Activated CD4-positive, CD25-positive, alpha-beta regulatory T cell treated with anti-CD3 and anti-CD28 coated beads, Interleukin-2, amount 50 U/mL, for 24 hours (primary cell): ENCODE results near the gene CCDC146.
"Not testable (repeated sequence)": the region's sequence is repeated elsewhere in the genome, so short reads cannot be mapped to it uniquely, and the experiment has no call there.

Experiments used
- ATAC-seq, 2 donors: fragments of 150-1000 bp; cut with Tn5 transposase; one replicate each; pipeline ENCODE4 v1.10.0; 2021; ENCODE audit warnings: mild to moderate bottlenecking in 1 of 2, moderate library complexity in 1 of 2

CCDC146 gene

DNA sequence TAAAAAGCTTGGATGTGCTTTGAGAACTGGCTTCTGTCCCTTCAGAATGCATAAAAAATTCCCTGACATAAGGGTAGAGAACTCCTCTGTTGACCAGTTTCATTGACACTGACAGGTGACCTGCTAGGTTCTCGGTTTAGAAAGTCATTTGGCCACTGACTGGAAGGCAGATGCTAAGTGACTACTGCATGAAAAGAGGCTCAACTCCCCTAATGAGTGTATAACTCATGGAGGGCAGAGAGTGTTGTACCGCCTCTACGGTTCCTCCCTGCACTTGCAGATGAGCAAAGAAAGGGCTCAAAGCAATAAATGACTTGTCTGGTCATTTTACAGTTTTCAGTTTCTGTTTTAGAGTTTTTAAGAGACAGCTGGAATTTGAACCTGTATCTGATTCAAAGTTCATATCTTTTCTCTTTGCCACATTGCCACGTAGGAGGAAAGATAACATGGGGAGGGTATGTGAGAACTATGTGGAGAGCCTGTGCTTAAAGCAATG is 80.1 kb downstream of the CCDC146 start:
- peak; percentile 57 to 71 for ATAC-seq

DNA sequence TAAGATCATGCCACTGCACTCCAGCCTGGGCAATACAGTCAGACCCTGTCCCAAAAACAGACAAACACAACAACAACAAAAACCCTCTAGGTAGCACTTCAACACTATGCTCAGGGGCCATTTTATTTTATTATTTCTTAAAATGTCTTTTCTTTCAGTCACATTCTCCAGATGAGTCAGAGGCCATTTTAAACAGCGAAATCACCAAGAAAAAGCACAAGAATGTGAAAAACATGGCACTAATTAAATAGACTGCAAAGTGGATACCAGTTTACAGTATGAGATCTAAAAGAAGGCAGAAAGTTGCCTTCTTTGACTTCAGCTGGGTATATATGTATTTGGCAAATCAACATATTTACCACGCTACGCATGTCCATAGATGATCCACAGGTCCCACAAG is 83.3 kb downstream of the CCDC146 start:
- no peak for ATAC-seq

DNA sequence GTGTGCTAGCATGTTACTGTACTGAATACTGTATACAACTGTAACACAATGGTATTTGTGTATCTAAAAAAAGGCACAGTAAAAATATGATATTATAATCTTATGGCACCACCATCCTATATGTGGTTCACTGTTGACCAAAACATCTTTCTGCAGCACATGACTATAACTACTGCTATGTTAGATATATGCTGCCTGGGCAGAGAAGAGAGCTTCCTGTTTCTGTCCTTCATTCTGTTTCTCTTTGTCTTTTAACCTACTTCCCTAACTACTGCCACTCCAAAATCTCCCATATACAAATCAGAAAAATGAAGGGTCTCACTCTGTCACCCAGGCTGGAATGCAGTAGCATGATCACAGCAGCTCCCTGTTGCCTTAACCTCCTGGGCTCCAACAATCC is 86.0 kb downstream of the CCDC146 start:
- no peak for ATAC-seq

DNA sequence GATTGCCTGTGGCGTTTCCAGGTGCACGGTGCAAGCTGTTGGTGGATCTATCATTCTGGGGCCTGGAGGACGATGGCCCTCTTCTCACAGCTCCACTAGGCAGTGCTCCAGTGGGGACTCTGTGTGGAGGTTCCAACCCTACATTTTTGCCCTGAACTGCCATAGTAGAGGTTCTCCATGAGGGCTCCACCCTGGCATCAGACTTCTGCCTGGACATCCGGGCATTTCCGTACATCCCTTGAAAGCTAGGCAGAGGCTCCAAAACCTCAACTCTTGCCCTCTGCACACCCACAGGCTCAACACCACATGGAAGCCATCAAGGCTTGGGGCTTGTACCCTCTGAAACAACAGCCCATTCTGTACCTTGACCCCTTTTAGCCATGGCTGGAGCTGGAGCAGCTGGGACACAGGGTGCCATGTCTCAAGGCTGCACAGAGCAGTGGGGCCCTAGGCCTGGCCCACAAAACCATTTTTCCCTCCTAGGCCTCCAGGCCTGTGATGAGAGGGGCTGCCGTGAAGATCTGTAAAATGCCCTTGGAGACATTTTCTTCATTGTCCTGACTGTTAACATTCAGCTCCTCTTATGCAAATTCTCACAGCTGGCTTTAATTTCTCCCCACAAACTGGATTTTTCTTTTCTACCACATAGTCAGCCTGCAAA is 87.2 kb downstream of the CCDC146 start:
- ATAC-seq, result no peak

DNA sequence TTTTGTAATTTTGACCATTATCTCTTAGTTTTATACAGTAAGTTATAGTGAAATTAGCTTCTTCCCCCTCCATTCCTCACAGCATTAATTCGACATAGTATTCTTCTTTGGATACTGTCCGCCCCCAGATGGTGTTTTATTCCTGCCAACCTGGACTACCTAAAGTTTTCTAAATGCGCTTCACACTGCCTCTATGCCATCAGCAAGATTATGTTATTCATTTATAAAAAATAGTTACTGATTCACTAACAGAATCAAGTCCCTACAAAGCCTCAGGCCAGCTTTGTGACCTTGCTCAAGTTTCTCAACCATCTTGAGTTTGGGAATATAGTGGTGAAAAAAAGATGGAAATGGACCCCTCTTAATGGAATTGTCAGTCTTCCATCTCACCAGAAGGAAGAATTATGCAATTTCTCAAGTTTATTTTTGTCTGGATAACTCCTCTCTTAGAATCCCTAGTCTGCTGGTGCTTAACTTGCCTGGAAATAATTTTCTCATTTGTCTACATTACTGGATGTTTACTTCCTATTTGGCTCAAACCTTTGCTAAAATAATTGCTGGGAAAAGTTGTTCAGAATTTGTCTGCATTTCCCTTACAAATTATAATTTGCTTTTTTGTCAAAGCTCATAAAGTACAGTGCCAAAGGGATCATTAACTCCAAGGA is 93.9 kb downstream of the CCDC146 start:
- no peak for ATAC-seq

DNA sequence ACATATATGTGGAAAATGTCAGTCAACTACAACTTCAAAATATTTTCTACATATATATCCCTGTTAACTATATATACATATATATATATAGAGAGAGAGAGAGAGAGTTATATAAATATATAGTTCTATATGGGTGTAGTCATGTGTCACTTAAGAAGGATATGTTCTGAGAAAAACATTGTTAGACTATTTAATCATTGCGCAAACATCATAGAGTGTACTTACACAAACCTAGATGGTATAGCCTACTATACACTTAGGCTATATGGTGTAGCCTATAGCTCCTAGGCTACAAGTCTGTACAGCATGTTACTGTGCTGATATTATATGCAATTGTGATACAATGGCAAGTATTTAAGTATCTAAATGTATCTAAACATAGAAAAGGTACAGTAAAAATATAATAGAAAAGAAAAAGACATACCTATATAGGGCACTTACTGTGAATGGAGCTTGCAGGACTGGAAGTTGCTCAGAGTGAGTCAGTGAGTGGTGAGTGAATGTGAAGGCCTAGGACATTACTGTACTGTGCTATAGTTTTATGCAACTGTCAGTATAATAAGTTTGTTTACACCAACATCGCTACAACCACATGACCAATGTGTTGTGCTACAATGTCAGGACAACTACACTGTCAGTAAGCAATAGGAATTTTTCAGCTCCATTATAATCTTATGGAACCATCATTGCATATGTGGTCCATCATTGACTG is 95.2 kb downstream of the CCDC146 start:
- ATAC-seq, result no peak

DNA sequence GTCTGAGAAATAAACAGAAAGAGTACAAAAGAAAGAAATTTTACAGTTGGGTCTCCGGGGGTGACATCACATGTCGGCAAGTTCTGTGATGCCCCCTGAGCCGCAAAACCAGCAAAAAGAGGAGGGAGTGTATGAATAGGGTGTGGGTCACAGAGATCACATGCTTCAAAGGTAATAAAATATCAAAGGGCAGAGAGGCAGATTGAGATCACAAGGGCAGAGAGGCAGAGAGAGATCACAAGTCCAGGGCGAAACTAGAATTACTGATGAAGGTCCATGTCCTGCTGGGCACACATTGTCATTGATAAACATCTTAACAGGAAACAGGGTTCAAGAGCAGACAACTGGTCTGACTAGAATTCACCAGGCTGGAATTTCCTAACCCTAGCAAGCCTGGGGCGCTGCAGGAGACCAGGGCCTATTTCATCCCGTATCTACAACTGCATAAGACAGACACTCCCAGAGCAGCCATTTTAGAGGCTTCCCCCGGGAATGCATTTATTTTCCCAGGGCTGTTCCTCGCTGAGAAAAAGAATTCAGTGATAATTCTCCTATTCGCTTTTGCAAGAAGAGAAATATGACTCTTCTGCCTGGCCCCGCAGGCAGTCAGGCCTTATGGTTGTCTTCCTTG is 97.4 kb downstream of the CCDC146 start:
- ATAC-seq, result not testable (repeated sequence)

DNA sequence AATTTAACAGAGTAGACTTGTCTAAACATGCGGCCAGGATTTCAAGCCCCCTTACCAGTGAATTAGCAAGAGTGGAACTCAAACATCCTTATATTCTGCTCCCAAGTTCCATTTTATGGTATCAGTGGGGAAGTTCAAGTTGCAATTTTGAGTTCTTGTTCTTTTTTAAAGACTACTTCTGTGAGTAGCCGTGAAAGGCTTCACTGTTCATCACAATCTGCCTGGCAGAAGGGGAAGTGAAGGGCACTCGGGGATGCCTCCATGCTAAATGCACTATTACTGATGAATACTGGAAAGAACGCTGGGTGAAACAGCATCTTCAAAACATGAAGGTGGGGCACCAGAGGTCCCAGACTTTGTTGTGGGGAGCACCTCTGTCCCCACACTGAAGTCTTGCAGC is 99.7 kb downstream of the CCDC146 start:
- no peak for ATAC-seq

DNA sequence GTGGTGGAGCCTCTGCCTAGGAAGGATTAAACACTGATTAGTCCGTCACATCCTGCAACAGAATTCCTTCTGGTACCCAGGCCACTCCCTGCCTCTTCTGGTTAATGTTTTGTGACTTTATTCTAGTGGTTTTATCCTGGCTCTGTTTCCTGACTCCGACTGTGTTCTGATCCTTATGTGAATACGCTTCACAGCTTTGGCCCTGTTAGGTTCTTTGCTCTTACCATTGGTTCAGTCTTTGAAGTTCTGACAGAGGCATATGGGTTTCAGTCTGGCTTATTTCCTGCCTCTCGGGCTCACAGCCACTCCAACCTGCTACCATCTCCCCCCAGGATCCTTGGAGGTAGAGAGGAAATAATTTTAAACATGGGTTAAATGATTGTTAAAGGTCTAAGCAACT is 100.4 kb downstream of the CCDC146 start:
- ATAC-seq, result no peak

DNA sequence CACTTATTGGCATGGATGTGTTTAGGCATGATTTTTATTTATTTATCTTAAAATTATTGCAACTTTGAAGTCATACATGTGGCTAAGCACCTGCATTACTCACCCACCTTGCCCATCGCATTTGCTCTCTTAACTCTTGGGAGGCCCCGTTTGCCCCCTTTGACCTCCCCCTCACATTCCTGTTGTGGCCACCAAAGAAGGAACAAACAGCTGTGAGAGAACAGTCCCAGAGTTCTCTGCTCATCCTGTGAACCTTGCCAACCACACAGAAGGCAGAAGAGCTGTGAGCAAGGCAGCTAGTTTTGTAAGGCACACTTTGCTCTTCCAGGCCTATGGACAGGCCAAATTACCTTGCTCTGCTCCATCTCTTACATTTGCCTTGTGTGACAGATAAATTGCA is 100.8 kb downstream of the CCDC146 start:
- ATAC-seq, result no peak

DNA sequence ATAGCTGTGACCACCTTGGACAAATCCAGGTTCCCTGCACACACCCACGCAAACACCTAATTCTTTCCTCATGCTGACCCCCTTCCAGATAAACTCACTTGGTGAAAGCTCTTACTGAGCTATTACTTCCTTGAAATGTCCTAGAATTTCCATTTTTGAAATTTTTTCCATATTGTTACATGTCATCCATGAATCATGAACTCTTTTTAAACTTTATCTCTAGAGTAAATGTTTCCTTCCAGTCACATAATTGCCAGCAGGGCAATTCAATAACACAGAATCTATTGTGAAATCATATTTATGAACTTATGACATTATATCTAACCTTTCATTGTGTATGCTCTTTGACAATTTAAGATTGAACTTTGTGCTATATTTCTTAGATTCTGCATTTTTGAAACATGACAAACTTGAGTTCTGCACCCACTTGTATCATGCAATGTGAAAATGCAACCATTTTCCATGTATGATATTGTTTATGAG is 104.0 kb downstream of the CCDC146 start:
- no peak for ATAC-seq

DNA sequence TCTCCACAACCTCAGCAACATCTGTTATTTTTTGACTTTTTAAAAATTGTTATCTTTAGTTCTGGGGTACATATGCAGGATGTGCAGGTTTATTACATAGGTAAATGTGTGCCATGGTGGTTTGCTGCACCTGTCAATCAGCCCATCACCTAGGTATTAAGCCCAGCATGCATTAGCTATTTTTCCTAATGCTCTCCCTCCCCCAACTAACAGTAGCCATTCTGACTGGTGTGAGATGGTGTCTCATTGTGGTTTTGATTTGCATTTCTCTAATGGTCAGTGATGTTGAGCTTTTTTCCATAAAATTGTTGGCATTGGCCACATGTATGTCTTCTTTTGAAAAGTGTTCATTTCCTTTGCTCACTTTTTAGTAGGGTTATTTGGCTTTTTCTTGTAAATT is 106.4 kb downstream of the CCDC146 start:
- not testable (repeated sequence) for ATAC-seq

DNA sequence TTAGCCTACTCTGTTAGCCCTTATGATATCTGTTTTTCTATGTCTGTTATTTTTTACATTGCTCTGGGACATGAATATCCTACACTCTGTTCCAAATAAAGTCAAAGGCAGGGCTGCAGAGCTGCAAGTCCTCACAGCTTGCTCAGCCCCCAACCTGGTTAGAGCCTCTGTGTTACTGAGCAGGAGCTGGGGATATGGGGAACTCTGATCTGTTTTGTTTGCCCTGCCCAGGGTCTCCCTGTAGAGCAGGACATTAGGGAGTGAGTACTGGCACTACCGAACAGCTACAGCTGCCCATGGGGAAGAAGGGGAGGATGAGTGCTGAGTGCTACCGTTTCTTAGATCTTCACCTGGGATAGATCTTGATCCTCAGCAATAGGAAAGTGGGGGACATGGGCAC is 110.1 kb downstream of the CCDC146 start:
- ATAC-seq, result no peak

DNA sequence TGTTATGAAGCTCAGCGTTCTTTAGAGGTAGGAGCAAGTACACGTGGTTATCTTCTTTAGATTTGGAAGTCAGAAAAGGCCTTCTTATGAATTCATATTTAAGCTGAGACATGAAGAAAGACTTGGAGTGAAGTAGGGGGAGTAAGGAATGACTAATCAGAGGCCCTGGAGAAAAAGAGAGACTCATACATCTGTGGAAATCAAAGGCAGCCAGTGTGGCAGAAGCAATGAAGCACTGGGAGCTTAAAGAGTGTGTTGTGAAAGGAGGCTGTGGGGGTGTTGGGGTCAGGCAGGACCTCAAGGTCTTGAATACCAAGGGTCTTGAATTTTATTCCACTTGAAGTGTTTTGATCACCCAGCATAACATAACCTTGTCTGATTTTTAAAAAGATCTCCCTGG is 112.9 kb downstream of the CCDC146 start:
- no peak for ATAC-seq

DNA sequence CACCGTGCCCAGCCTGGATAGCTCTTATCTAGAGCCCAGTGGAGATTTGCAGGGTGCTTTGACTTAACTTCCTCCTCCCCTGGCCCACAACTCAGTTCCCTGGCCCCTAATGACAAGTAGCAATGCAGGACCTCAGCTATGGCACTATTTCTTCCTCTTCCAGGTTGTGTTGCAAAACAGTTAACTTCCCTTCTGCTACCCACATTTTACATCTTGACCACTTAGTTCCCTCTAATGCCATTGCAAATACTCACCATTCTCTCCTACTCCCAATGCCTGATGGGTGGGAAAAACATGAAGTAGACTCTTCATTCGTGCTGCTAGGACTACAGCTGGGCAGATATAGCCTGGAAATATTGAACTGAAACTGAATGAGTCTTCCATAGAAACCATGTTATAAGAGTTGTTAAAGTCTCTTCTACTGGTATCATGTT is 116.3 kb downstream of the CCDC146 start:
- no peak for ATAC-seq

DNA sequence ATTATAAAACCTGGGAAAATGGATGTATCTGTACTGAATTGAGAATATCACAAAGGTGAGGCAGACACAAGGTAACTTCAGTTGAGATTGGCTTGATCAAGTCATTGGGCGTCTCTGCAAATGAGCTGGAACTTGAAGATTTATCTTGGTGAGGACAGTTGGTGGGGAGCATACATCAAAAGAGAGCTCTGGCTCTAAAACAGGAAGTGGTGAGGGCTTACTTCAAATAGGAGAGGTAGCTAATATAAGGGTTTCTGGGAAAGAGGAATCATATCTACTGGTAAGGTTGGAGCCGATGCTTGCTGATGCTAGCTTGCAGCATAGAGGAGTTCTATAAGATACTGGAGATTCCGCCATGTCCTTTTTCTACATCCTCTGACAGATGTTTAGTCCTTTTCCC is 117.1 kb downstream of the CCDC146 start:
- ATAC-seq, result no peak

DNA sequence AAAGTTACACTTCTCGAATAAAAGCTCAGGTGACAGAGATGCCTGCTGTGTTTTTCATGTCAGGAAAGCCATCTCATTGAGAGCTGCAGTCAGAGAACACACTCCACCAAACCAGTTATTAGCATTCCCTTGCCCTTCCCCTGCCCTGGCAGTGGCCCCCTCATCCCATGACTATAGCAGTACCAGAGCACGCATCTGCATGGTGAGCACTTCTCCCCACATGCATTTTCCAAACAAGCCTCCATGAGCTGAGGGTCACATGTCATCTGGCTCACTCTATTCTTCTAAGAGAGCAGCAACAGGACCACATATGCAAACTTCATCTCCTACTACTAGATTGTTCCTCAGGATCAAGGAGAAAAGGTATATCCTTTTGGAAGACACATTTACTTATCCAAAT is 119.7 kb downstream of the CCDC146 start:
- no peak for ATAC-seq

DNA sequence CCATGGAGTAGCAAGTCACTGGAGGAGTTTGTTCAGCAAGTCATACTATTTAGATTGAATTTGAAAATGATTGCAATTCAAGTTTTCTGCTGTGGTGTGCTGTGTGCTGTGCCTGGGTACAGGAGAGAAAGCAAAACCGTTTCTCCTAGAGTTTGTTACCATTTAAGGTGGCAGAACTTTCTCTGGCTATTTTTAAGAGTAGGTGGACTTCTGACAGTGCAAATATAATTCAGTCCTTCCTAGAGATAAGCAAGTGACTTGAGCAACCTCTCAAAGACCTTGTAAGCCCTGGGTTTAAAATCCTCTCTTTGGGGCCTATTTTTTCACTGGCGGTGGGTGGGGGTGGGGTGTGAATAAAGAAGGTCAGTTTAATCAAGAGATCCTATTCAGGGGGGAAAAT is 120.1 kb downstream of the CCDC146 start:
- no peak for ATAC-seq

DNA sequence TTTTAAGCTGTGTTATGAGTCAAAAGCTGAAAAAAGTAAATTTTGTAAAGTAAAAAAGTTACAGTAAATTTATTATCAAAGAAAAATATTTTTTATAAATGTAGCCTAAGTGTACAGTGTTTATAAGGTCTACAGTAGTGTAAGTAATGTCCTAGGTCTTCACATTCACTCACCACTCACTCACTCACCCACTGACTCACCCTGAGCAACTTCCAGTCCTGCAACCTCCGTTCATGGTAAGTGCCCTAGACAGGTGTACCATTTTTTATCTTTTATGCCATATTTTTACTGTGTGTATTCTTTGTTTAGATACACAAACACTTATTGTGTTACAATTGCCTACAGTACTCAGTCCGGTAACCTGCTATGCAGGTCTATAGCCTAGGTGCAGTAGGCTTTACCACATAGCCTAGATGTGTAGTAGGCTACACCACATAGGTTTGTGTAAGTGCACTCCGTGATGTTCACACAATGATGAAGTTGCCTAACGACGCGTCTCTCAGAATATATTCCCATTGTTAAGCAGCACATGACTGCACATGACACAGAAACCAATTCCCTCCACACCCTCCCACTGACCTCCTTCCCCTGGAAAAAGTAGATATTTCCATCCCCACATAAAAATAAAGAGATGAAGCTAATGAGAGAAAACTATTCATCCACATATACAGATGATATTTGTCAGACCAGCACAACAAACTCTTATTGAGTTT is 122.0 kb downstream of the CCDC146 start:
- no peak for ATAC-seq

DNA sequence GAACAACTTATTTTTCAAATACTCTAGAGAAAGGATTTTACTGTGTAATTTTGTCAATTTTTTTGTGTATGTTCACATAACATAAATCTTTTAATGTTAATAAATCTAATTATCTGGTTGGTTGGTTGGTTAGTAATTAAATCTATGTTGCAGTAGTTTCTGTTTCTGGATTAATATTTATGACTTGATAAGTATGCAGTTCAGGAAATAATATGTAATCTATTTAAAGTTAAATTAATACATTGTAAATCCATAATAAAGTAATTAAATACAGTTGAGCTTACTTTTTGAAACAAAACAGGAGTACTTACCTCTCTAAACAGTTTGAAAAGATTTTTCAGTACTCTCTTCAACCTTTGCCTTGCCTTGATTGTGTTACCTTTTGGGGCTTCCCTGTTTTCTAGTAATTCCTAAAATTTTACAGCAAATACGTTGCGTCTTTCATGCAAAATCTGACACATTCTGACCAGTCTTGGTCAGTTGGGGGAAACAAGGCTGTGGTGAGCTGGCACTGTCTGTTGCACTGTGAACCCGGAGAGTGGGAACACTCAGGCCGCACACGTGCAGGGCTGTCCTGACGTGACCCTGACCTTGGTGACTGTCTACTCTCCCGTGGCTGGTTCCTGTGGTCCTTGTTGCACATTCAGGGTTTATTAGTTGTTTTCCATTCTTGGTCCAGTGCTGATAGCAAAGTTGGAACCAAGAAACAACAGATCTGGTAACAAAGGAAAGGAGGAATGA is 122.8 kb downstream of the CCDC146 start:
- ATAC-seq, result no peak

DNA sequence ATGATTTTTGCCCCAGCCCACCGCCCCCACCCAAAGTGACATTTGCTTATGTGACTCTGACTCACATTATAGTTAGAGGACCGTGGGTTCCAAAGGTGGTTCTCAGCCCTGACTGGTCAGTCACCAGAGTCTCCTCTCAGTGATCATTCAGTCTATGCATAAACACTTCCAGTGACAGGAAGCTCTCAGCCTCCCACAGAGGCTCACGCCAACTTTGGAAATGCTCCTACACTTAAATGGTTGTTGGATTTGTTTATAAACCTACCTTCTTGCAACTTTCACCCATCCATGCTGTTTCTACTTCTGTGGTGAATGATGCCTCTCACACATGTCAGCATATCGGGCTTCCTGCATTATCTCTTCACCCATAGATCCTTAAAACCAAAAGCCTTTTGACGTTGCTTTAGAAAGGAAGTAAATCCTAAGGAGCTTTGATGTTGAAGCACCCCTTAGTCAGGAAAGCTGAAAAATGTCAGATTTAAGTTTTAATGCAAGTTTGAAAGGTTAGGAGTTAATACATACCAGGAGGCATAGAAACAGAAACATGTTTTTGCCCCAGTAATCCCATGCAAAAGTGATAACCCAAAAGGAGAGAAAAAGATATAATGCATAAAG is 123.7 kb downstream of the CCDC146 start:
- no peak for ATAC-seq
